ENCODE data around the gene TOGARAM1.

- no peak for TF ChIP-seq SIN3A (IDR thresholded peaks at IDR 0.05; ENCODE audit: borderline replicate concordance, low read depth, low read length)
- TF ChIP-seq RAD21 (IDR thresholded peaks at IDR 0.05; ENCODE audit: low read length) = no peak
- no peak for TF ChIP-seq USF2 (IDR thresholded peaks at IDR 0.05; ENCODE audit: borderline replicate concordance, low read depth, low read length)
- no peak for TF ChIP-seq POLR2AphosphoS5 (IDR thresholded peaks at IDR 0.05; ENCODE audit: low read depth, low read length)
- TF ChIP-seq RCOR1 (IDR thresholded peaks at IDR 0.05; ENCODE audit: low read length) = no peak
- TF ChIP-seq GABPA (IDR thresholded peaks at IDR 0.05; ENCODE audit: low read depth) = no peak
These were observed 127.8 kb downstream of the TOGARAM1 start for GRCh38 chr14:45089813-45090212.
